MM.1S (cell line): ENCODE results near the gene PIK3C2G.

Experiments
- EZH2 ChIP-seq: fragments of 300-600 bp; sonication (generic); optimal IDR thresholded peaks from 2 replicates; pipeline ENCODE3; 2017; ENCODE audit warnings: low read depth, mild to moderate bottlenecking, antibody characterized with exemption, low read length, mixed read lengths
- EZH2phosphoT487 ChIP-seq: fragments of 300-600 bp; sonication (generic); IDR thresholded peaks from 2 replicates; pipeline ENCODE4 v1.6.1; 2018; ENCODE audit warnings: antibody characterized with exemption, low read length
- TF ChIP-seq, protein P1 (sequence below): fragments of 300-600 bp; sonication (generic); IDR thresholded peaks from 2 replicates; pipeline ENCODE4 v1.5.1; 2016; ENCODE audit warnings: antibody characterized with exemption, low read length, mixed read lengths

DNA sequence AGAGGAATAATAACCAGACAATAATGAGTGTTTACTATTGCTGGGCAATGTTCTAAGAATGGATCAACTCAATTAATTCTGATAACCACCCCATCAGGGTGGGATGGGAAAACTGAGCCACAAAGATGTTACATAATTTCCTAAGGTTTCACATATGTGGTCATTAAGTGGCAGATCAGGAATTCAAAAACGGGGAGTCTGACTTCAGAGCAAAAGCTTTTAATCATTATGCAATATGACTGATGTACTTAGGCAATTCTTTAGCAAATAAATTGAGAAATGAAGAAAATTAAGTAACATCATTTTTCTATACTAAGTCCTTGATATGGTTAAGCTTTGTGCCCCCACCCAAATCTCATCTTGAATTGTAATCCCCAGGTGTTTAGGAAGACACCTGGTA is 423.1 kb downstream of the PIK3C2G start:
- TF ChIP-seq, protein P1, sequence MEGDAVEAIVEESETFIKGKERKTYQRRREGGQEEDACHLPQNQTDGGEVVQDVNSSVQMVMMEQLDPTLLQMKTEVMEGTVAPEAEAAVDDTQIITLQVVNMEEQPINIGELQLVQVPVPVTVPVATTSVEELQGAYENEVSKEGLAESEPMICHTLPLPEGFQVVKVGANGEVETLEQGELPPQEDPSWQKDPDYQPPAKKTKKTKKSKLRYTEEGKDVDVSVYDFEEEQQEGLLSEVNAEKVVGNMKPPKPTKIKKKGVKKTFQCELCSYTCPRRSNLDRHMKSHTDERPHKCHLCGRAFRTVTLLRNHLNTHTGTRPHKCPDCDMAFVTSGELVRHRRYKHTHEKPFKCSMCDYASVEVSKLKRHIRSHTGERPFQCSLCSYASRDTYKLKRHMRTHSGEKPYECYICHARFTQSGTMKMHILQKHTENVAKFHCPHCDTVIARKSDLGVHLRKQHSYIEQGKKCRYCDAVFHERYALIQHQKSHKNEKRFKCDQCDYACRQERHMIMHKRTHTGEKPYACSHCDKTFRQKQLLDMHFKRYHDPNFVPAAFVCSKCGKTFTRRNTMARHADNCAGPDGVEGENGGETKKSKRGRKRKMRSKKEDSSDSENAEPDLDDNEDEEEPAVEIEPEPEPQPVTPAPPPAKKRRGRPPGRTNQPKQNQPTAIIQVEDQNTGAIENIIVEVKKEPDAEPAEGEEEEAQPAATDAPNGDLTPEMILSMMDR: no peak
- no peak for TF ChIP-seq EZH2phosphoT487
- TF ChIP-seq EZH2: no peak
